ENCODE measurements around the gene TMEM86B.

GRCh38 chr19:55242517-55242916 is 14.0 kb upstream of the TMEM86B start:
- TF ChIP-seq CTCF (IDR thresholded peaks at IDR 0.05), result no peak
- TF ChIP-seq POLR2A (IDR thresholded peaks at IDR 0.05), result no peak
